GM18526 (cell line): ENCODE data around the gene CEP57L1.

Experiments used
- POLR2A ChIP-seq: IDR thresholded peaks from 3 replicates; pipeline ENCODE4 v1.6.1; 2011; ENCODE audit not compliant: insufficient read length; ENCODE audit errors: extremely low read depth

The CEP57L1 gene

DNA sequence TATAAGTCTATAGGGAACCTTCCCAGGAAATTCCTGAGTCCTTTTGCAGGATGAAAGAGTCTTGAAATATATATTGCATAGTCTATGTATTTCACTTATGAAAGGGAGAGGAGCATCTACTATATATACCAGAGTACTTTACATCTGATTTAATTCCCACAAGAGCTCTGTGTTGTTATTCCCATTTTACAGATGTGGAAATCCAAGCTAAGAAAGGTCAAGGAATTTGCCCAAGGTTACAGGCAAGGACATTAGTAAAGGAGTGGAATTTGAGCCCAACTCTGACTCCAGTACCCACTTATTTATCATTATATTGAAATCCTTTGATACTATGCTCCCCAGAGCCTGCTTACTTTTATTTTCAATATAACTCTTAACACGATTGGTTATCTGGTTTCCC lies 3.2 kb upstream of the CEP57L1 start:
- no peak for TF ChIP-seq POLR2A

DNA sequence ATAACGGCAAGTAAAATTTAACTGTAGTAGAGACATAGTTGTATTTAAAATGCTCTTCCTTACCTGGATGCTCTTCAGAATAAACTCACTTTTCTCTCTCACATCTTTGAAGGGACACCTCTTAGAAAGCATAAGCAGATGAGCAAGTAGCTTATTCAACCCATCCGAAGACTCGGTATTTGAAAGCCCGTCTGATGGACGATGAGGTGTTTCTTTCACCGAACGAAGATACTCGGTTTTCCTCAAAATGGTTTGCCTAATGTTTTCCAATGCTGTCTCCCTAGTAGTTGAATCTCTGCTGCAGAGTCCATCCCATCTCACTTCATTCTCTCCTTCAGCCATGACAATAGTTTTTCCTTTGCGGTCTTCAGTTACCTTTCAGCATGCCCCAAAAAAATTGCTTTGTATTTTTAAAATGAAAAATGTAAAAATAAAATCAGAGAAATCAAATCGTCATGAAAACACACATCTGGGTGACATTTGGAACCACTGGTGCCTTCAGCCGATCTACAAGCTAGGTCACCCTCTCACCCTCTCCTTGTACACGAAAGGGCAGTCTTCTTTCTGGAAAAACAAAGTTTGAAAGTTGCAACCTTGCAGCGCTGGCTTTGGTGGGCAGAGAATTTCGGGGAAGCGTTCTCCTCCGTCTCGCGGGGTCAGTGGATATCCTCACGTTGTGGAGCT lies 1.4 kb upstream of the CEP57L1 start:
- no peak for TF ChIP-seq POLR2A

DNA sequence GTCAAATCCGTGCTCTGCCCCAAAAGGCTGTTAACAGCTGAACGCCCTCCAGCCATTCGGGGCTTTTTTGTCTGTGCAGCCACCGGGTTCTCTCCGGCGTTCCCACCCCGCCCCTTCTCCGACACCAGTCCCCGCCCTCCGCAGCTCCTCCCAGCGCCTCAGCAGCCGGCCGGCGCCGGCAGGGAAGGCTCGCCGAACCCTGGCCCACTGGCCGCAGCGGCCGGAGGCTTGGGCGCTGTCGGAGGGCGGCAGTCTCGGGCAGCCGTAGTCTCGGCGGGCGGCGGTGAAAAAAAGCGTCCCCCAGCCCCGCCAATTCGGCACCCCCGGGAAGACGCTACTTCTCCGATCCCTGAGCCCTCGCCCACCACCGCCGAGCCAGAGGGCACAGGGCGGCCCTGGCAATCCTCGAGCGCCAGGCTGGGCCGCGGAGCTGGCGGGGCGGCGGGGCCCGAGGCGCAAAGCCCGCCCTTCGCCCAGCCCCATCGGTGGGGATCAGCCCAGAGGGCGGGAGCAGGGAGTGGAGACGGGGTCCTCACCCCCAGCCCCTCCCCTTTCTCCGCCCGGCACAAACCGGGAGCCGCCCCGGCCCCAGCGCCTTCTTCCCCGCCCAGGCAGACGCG lies 781 bp upstream of the CEP57L1 start, which contains the start of gene SESN1:
Gene SESN1 (minus strand): TSS at position 431 of the 620 bp plus-strand sequence. CDS start 773 bp downstream, outside the sequence.
- TF ChIP-seq POLR2A = peak; percentile 50

DNA sequence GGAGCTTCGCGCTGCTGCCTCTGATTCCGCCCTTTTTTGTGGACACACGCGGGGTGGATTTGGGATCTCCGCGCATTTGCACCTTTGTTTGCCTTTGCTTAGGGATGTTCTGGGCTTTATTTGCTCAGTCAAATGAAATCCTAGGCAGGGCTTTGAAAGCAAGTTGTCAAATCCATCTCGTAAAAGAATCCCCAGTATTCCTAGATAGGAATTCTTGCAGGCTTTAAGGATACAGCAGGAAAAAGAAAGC lies 453 bp downstream of the CEP57L1 start:
- no peak for TF ChIP-seq POLR2A

DNA sequence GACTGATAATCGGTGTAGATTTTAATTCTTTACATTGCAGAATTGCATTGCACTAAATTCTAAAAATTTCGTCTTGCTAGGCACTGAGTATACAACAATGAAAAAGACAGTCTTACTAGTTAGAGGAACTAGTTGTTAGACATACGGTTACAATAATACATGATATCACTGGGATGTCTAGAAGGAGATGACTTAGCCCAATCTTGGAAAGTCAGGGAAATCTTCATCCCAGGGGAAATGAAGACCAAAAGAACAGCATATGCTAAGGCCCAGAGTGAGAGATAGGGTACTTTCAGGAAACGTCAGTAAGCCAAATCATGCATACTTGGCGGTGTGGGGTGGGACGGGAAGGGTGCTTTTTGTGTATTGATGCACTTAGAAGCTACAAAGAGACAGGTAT lies 901 bp downstream of the CEP57L1 start:
- TF ChIP-seq POLR2A = no peak

DNA sequence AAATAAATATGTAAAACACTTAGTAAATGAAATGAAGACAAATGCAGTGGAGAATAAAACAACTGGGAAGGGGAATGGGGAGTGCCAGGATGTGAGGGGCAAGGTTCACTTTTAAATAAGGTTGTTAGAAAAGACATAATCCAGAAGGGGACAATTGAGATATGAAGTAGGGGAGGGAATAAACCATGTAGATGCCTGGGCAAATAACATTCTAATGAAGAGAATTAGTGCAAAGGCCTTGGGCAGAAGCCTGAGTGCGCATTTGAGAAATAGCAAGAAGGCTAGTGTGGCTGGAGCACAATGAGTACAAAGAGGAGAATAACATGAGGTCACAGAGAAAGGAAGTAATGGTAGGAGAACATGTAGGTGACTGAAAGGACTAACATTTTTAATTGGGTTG lies 2.4 kb downstream of the CEP57L1 start:
- no peak for TF ChIP-seq POLR2A

DNA sequence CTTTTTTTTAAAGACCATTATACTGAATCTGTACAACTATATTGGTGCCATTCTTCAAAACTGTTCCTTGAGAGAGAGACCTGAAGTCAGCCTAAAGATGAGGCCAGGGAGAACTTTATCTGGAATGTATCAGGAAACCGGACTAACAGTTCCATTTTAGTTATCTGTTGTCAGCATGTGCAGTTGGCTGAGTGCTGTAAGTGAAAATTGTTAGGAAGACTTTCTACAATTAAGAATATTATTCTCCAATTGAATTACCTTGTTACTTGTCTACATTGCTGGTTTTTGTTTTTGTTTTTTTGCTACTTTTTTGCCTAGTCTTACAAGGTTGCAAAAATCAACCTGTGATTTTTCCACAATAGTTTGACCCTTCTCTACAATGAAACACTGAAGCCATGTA lies 7.5 kb downstream of the CEP57L1 start:
- TF ChIP-seq POLR2A = no peak

DNA sequence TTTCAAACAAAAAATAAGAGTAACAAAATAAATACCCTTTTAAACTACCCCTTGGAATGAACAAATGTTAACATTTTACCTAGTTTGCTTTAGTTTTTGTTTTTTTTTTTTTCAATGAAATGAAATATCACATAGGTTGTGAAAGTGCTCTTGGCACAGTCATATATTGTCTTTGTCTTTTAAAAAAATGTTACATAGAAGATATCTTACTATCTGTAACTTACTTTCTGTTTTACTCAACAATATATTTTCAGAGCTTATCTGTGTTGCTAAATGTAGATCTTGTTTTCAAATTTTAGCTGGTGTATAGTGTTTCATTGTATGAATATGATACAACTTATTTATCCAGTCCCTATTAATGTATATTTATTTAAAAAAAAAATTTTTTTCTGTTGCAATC lies 8.6 kb downstream of the CEP57L1 start:
- no peak for TF ChIP-seq POLR2A

DNA sequence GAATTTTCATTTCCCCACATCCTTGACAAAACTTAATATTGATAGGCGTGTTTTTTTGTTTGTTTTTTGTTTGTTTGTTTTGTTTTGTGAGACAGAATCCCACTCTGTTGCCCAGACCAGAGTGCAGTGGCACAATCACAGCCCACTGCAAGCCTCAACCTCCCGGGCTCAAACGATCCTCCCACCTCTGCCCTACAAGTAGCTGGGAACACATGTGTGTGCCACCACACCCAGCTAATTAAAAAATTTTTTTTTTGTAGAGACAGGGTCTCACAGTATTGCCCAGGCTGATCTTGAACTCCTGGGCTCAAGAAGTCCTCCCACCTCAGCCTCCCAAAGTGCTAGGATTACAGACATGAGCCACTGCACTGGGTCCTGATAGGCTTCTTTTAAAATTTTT lies 9.2 kb downstream of the CEP57L1 start:
- TF ChIP-seq POLR2A = no peak

DNA sequence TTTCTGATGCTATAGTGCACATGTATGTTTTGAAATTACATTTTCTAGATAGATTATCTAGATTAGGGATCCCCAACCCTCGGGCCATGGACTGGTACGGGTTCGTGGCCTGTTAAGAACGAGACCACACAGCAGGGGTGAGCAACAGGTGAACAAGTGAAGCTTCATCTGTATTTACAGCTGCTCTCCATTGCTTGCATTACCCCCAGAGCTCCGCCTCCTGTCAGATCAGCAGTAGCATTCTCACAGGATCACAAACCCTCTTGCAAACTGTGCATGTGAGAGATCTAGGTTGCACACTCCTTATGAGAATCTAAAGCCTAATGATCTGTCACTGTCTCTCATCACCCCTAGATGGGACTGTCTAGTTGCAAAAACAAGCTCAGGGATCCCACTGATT lies 10.4 kb downstream of the CEP57L1 start:
- no peak for TF ChIP-seq POLR2A

DNA sequence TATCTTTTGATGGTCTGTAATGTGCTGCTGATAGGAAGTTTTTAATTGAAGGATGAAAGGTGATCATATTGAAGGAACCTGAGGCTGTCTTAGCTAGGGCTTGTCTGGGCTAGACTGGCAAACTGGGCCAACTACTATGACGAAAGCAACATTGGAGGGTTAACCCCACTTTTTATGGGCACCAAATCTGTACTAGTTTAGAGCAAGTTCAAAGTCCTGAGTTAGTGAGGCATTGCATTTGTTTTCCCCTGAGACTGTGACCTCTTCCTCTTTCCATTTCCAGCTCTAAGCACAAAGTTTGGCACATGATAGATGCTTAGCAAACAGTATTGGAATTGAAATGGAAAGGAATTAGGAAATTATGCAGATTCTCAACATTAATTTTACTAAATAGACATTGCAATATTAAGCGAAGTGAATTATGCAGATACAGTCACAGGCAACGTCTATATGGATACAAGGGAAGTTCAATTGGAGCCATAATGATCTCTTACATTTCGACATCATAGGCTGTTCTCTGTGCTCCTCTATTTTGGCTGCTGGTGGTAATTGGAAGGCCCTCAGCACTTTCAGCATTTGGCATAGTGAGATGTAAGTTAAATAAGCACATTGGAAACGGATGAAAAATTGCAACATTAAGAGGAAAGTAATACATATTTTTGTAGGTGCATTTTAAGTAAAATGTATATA lies 22.2 kb downstream of the CEP57L1 start:
- no peak for TF ChIP-seq POLR2A

DNA sequence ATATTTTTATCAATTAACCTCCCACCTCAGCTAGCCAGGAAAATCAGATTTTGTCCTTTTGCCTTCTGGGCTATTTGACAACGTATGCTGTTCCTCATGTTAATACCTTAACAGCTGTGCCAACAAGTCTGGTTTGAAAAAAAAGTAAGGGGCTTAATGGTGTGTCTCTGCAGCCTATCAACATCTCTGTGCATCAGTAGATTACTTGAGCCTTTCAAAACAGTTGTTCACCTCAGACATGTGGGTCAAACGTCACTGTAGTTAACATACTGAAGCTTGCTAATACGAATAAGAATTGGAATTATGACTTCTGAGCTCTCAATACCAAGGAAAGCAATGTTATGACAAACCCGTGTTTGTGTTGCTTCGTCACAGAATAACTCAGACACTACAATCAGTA lies 23.0 kb downstream of the CEP57L1 start:
- TF ChIP-seq POLR2A = no peak

DNA sequence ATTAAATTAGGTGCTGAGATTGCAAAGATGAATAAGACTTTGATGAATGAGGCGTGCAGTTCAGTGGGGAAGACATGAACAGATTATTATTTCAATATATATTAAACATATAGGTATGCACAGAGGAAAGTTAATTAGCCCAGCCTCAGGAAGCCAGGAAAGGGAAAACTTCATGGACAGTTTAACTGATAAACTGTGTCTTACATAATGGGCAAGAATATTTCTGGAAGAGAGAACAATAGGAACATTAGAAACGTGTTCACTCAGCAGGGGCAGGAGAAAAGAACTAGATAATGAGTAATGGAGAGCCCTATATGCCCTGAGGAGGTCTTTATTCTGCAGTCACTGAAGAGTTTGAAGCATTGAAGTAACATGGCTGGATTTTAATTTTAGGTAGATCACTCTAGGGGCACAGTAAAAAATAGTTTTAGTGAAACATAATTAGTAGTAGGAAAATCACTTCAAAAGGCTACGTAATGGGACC lies 23.6 kb downstream of the CEP57L1 start:
- no peak for TF ChIP-seq POLR2A

DNA sequence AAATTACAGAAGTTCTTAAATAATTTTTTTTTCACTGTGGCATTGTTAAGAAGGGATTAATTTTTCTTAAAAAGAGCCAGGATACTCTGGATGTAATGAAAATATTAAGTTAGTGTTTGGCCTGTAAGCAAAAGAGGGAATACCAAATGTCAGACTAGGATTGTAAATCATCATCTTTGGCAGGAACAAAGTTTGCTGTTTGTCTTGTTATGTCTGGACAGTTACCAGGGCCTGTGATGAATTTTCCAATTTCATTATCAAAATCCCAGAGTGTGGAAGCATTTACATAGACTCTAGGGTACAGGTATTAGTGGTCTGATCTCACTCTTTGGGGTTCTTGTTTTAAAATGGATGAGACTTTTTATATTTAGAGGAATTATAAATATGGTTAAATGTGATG lies 26.1 kb downstream of the CEP57L1 start:
- no peak for TF ChIP-seq POLR2A

DNA sequence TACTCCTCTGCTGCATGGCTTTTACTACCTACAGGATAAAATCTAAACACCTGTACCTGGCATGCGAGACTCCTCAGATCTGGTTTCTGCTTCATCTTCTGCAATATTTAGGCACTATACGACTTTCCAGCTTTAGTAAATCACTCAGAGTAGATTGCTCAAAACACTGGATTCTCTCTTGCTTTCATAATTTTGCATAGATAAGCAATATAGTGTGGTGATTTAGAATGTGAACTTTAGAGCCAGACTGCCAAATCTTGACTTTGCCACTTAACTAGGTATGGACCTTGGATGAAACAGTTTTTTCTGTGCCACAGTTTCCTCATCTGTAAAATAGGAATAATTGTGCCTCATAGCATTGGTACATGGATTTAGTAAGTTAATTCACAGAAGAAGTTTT lies 28.9 kb downstream of the CEP57L1 start:
- TF ChIP-seq POLR2A = no peak

DNA sequence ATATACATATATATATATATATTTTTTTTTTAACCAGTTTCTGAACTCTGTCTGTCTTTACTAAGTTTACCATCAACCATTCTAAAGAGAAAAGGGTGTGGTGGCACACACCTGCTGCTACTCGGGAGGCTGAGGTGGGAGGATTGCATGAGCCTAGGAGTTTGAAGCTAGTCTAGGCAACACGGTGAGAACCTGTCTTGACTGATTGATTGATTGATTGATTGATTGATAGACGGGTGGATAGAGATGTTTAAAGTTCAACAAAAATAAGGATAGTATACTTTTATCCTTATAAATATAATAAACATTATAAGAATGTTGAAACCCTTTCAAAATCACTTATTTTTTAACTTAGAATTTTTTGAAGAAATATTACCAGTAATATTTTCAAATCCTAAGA lies 30.2 kb downstream of the CEP57L1 start:
- TF ChIP-seq POLR2A = no peak
